HG03439 (cell line): ENCODE results near the gene DFFB.

Source experiments
- ATAC-seq: cut with Tn5 transposase; IDR thresholded peaks from one replicate; pipeline ENCODE4 v1.9.1; 2021; ENCODE audit warnings: mild to moderate bottlenecking, moderate library complexity; ENCODE audit not compliant: unreplicated experiment

Gene DFFB

DNA sequence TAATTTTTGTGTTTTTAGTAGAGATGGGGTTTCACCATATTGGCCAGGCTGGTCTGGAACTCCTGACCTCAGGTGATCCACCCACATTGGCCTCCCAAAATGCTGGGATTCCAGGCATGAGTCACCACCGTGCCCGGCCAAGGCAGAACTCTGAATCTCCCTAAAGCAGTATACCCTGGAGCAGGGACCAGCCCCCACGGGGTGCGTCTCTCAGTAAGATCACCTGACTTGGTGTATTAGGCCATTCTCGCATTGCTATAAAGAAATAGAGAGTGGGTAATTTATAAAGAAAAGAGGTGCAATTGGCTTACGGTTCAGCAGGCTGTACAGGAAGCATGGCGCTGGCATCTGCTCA is 14.2 kb downstream of the DFFB start:
- ATAC-seq, result no peak

DNA sequence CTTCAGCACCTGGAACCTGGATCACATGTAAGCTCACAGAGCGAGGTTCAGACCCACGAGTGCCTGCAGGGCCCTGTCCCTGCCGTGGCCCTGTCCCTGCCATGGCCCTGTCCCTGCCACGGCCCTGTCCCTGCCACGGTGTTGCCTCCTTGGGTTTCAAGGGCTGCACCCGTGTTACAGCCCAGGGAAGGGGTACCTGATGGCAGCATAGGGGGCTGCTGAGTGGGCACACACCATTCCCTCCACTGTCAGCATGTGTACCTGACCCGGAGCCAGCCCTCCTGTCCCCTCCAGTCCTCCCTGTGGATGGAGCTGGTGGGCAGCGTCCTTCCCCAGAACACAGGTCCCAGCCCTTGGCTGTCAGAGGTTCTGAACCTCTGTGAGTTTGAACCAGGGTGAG is 15.3 kb downstream of the DFFB start:
- ATAC-seq, result no peak

DNA sequence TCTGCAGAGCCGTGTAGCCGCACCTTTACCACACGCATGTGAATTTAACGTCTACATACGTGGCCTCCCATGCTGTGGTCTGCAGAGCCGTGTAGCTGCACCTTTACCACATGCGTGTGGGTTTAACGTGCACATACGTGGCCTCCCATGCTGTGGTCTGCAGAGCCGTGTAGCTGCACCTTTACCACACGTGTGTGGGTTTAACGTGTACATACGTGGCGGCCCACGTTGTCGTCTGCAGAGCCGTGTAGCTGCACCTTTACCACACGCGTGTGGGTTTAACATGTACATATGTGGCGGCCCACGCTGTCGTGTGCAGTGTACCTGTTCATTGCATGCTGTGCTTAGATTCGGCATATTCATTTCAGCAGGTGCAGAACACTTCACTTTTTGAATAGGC is 17.5 kb downstream of the DFFB start:
- no peak for ATAC-seq

DNA sequence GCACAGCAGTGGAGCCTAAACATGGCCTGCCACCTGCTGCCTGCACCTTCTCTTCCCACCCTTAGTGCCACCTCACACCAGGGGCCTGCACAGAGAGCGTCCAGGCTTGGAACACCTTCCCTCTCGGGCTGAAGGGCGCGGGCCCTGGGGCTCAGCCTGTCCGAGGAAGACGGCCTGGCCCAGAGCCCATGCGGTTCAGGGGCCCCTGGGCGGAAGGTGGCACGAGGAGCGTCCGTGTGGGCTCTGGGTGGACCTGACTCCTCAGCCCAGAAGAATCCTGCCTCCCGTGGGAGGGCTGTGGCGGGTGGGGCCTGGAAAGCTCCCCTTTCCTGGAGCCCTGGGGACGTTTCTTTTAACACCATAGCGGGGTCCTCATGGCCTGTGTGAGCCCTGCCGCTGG is 19.4 kb downstream of the DFFB start:
- ATAC-seq, result no peak

DNA sequence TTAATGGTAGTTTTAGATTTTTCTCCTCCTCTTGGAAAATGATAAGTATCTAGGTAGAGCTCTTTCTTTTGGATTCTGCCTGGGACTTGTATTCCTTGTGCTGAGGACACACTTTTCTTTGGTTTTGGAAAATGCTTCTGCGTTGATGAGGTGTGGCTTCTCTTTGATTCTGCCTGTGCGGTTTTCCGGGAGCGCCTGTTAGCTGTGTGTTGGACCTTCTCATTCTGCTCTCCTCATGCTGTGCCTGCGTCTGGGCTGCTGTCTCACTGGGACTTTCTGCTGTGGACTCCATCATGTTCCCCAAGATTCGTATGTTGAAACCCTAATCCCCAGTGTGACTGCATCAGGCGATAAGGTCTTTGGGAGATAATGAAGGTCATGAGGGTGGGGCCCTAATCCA is 21.8 kb downstream of the DFFB start:
- ATAC-seq, result no peak

DNA sequence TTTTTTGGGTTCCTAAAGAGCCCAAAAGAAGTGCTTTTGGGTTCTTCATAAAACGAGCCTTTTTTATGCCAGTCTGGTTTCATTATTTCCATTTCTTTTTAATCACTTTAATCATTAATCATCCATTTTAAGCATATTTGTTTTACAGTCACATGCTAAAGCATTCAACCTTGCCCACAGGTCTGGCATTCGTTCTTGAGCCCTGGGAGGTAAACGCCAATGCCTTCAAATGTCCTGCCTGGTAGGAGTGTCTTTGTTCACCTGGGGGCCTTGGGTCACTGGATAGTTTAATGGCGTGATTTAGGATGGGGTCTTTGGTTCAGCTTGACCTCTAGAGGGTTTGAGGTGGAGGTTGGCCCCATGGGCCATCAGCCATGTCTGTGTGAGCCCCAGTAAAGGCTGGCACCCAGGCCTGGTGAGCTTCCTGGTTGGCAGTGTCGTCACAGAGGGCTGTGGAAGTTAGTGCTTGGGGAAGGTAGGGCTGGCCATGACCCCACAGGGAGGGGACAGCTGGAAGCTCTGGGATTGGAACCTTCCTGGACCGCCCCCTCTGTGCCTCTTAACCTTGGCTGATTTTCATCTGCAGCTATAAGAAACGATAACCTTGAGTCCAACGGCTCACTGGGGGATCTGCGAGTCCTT is 22.6 kb downstream of the DFFB start:
- no peak for ATAC-seq

DNA sequence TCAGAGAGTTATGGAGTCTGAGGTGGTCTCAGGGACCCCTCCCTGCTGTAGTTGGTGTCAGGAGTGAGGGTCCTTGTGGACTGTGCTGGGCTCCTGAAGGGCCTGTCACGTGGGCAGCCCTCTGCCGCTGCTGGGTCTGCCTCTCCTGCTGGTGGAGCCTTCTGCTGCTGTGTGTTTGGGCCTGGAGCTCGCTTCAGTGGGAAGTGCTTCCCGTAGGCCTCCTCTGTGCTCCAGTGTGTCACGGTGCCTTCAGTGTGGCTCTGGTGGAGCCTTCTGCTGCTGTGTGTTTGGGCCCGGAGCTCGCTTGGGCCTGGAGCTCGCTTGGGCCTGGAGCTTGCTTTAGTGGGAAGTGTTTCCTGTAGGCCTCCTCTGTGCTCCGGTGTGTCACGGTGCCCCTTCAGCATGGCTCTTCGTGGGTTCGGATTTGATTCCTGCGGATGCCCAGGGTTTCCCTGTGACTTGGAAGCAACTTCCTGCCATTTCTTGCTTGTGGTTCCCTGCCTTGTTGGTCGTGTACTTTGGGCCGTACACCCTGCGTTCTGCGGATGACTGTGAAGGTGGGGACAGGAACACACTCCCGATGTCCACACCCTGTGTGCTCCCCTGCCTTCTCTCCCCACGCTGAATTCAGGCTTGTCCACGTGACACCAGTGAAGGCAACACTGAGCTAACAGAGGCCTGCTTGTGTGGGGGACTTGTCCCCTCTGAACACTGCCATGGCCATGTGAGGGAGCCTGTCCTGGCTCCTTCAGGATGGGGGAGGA is 23.3 kb downstream of the DFFB start:
- no peak for ATAC-seq

DNA sequence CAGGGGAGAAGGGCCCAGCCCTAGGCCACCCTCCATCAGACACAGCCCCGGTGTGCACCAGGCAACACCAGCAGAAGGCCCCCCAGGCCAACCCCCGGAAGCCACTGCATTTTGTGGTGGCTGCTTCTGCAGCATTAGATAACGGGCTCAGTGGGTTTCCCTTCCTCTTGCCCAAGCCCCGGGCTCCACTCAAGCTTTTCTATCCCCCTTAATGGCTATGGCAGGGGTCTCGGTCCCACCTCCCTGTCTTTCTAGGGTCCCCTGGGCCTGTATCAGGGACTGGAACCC is 23.9 kb downstream of the DFFB start:
- no peak for ATAC-seq

DNA sequence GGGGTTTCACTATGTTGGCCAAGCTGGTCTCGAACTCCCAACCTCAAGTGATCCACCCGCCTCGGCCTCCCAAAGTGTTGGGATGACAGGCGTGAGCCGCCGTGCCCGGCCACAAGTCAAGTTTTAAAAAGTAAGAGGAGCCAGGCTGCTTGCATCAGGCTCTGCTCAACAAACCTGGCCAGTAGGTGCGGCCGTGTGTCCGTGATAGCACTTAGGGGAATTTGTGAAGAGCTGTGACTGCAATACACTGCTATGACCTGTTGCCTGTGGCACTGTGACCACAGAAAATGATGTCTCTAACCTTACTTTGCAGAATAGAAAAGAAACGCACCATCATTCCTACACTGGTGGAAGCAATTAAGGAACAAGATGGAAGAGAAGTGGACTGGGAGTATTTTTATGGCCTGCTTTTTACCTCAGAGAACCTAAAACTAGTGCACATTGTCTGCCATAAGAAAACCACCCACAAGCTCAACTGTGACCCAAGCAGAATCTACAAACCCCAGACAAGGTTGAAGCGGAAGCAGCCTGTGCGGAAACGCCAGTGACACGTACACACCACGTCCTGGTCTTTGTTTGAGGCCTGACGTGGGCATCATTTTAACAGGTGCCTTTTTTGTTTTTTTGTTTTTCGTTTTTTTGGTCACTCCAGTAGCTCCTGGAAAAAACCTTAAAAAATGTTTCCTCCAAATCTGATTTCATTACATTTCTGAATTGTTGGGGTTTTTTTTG is 26.1 kb downstream of the DFFB start:
- no peak for ATAC-seq

DNA sequence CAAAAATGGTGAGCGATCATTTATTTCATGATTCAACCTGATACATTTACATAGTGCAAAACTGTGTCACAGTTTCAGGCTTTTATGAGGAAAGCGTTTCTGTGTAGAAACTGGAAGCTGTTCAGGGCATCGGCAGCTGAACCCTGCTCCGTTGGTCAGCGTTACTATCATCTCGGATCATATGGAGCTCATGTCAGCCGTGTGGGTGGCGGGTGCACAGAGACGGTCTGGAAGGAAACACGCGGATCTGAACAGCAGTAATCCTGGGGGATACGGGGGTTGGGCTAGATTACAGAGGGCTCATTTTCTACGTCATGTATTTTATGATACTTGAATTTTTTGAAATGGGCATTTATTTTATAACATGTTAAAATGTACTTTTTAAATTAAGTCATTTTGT is 27.7 kb downstream of the DFFB start:
- no peak for ATAC-seq

DNA sequence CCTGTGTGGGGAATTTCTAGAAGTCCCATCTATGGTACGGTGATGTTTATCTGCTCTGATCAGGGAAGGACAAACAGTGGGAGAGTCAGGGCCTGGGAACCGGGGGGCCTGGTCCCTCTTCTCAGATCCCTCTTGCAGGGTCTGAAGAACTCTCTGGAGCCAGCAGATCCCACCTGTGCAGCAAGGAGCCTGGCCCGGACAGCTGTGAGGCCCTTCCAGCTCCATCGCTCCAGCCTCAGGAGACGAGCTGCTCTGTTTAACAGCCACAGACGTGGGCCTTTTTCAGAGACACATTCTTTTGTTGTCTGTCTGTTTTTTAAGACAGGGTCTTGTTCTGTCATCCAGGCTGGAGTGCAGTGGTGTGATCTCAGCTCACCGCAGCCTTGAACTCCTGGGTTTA is 28.3 kb downstream of the DFFB start:
- ATAC-seq, result no peak

DNA sequence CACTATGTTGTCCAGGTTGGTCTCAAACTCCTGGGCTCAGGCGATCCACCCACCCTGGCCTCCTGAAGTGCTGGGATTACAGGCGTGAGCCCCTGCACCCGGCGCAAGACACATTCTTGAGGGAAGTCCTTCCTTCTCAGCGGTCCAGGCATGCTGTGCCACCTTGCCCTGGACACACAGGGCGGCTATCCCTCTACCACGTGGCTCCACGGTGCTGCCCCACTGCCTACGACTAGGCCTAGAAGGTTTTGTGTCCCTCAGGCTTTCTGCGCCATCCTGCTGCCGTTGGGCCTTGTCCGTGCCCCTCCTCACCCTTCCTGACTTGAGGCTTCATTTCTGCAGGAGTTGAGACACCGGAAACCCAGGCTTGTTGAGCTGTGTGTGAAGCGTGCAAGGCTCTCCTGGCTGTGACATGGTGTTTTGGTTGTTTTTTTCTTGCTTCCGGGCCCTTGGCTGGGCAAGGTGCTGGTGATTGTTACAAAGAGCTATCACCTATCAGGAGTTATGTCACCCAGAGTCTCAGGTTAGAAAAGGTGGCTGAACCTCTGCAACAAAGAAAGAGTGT is 28.9 kb downstream of the DFFB start:
- no peak for ATAC-seq

DNA sequence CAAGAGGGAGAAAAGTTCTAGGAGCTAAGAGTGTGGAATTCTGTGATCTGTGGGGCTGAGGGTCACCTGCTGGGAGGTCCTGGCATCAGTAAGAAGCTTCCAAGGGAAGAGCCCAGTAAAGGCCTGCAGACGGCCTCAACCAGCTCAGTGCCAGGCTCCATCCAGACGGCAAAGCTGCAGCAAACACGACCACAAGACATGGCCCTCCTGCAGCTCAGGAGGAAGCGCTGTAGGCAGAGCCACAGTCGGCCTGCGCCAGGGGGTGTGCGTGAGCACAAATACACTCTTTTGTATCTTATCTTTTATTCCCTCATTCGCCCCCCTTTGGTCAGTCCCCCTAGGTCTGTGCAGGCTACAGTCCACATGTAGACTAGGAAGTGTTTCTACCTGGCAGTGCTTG is 29.4 kb downstream of the DFFB start:
- no peak for ATAC-seq

DNA sequence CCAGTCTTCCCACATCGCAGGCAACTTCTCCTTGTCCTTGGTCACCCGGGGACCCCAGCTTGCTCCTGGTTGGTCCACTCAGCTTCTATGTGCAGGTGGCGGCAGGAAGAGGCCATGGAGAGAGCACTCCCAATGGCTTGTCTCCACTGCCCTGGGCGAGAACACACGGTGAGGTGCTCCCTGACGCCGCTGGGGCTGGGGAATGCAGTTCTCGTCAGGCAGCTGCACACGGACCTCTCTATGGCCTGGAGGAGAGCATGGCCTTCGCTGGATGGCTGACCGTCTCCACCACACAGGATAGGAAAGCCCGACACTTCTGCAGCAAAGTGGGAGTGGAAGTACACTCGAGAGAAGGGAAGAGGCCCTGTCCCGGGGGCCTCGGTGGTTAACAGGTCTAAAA is 31.0 kb downstream of the DFFB start:
- no peak for ATAC-seq

DNA sequence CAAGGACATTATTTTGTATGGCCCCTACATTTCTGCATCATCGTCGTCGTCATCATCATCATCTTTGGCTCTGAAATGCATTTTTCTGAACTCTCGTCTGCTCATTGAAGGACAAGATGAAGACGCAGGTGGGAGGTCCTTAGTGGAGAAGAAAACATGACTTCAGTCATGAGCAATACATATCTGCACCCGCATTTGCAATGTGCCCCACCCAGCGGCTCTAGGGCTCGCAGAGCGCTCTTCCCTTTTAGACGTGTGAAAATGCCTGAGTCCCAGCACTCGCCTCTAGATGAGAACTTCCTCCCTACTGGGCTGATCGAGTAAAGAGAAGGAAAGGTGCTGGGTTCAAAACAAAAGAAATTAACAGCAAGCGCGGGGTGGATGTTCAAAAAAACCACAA is 32.7 kb downstream of the DFFB start:
- ATAC-seq, result no peak

DNA sequence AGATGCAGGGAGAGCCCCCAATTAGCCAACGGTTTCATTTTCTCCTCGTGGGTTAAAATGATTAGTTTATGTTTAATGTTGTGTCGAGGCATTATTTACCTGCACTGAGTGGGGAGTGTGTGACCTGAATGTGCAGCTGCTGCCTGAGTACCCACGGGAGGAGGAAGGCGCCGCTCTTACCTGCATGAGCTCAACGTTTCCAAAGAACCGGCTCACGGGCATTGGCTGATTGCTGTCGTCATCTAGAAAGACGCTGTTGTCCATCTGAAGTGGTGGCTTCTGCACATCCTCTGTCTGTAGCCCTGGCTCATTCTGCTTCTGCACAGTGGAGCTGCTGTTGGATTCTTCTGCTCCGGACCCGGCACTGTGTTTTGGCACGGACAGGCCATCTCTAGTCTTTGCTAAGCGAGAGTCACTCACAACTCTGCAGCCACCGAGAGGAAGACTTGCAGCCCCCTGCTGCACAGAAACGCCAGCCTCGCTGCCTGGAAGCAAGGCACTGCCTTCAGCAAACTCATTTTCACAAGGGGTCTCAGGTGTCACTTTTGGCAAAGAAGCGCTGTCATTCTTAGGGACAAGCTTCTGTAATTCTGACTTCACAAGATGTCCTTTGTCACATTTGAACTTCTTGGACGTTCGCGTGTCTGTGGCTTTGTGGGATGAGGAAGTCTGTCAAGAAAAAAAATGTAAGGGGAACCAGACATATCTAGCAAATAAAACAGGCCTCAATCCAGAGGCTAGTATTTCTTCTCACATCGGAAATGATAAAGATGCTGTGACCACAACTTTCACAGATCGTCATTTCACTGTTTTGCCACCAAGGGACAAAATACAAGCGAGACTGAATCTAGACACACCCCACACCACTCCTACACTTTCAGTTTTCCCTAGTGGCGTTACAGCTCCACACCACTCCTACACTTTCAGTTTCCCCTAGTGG is 33.4 kb downstream of the DFFB start:
- no peak for ATAC-seq

DNA sequence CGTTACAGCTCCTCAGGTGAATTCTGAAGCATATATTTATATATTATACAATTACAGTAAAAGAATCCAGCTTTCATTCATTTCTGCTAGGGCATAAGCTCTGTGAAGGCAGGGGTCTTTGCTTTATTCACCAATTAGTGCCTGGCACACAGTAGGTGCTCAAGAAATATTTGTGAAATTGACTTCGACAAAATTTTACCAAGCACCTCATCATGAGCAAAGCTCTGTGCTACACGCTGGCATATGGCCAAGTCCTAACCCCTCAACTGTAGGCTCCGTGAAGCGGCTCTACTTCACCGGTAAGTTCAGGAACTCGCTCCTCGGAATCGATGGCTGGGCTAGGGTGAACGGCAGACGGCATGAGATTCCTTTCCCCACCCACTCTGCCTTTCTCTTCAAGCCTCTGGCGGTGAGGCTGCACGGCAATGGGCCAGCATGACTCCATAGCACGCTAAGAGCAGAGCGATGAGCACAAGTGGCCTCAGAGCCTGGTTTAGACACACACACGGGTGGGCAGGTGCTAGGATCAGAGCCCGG is 34.1 kb downstream of the DFFB start:
- no peak for ATAC-seq

DNA sequence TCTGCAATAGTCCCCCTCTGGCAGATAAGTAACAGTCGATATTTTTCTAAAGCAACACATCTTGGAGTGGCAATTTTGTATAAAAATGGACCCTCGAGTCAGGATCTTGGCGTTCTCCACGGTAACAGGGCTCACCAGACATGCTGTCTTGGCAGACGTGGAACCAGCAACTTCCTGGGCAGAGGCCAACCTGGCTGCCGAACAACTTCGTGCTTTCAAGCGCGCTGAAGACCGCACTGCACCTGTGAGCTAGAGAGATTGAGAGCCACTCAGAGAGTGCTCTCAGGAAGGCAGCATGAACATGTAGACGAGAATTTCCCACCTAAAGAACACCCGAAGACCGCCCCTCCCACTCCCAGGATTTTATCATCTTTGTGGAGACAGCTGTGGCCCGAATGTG is 35.5 kb downstream of the DFFB start:
- ATAC-seq, result no peak

DNA sequence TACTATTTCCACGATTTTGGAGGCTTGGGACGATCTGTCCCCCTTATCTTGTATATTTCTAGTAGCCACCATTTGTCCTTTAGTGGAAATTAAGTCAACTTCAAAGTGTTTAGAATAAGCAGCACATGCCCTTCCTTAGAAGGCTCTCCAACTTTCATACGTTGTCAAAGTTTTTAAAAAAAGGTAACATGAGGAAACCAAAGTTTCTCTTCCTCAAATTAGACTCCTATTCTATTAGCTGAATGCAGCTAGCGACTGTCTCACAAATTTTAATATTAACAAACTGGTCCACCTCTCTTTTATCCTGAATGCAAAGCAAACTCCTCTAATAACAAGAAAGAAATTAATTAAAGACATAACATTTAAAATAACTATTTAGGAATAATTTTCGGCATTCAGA is 35.9 kb downstream of the DFFB start:
- ATAC-seq, result no peak

DNA sequence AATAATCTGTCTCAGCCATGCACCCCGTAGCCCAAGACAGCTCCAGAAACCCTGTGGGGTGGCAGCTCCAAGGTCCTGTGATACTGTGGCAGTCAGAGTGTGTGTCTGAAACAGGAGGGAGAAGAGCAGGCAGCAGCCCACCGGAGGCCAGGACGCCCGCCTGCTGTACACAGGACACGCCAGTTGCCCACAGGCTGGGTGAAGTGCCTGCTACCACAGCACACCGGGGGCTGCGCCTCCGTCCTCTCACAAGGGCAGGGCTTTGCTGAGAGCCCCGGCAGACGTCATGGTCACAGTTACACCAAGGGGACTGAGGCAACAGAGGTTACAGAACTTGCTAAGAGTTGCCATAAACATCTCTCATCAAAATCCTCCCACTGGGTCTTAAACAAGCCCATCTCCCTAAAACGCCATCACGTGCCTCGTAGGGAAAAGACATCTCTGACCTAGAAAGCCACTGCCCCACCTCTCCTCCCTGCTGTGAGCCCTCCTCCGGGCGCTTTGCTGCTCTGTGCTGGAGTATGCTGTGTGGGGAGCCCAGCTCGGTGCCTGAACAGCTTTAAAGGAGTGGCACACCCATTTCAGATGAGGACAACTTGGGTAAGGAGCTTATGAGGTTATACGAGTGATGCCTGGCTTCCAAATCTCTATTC is 37.5 kb downstream of the DFFB start:
- ATAC-seq, result no peak
